ENCODE results near the gene NABP1. TPM values are rescaled to one million over a fixed set of nuclear protein-coding genes. Genes with fewer than 3 reads are reported as not detected.
A peak's percentile ranks its signal among the peaks of the same experiment; 100 is the strongest.

NABP1 gene
- total and polyA plus RNA-seq, 10 of the 15 experiments (the other 5 are each of a cell fraction or from before 2014, with no cell fraction given), result 22.9 to 65.7 (median 39.9) TPM

DNA sequence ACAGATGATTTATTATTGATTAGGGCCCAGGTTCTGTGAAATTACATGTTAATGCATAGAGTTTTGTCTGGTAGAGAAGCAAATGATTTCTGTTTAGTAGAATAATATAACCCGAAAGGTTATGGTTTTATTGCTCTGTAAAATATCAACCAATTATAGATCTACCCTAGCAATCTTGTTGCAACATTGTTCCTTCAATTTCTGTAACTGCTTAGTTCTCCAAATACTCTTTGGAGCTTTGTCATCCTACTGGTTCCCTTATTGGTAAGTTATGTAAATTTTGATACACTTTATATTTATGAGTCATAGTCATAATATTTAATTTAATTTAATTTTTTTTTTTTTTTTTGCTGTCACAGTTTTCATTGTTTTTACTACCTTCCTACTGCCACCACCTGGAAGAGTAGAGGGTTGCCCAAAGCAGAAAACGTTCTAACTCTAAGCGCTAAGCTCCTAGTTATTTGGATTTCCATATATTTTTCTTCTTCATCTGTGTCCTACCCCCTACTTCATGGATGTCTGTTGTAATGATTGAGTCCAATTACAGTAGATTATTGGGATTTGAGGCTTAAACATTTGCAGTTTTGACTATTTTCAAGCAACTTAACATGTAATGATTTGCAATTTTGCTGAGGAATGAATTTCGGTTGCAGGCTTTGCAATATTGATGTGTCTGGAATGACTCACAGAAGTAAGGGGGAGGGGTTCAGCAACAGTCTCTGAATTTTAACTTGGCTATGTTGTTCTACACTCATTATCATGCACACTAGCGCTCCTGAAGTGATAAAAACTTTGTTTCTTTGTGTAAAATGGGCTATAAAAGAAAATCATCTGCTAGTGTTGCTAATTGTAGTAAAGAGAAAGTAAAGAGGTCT is 51.1 kb downstream of the NABP1 start:
- Histone ChIP-seq H3K9ac (ENCODE audit: control insufficient read depth, insufficient read depth, low read length) (no peak overlapping the region), H3K9me3 (replicated peaks; ENCODE audit: control insufficient read depth, insufficient read depth, low read length) (no peaks in the 10 kb centered on the region), H3K4me3 (no peak overlapping the region), H4K20me1 (ENCODE audit: control insufficient read depth, insufficient read depth) (no peaks in the 10 kb centered on the region), H3K79me2 (ENCODE audit: control insufficient read depth, insufficient read depth, low read length) (no peaks in the 10 kb centered on the region), H3K4me1 (ENCODE audit: control insufficient read depth, insufficient read depth, low read length) (no peaks in the 10 kb centered on the region), H3K27me3 (replicated peaks in 1 of 2; ENCODE audit: control insufficient read depth in 2 of 2, insufficient read depth in 2 of 2, low read length in 1 of 2) (no peaks in the 10 kb centered on the region), H3K36me3 (ENCODE audit: control insufficient read depth in 2 of 2, insufficient read depth in 2 of 2, low read length in 1 of 2) (no peaks in the 10 kb centered on the region), H3K27ac (ENCODE audit: control insufficient read depth, insufficient read depth) (no peak overlapping the region), H3K4me2 (ENCODE audit: control insufficient read depth, insufficient read depth) (no peak overlapping the region), H2AFZ (ENCODE audit: control insufficient read depth, low read depth, low read length) (no peak overlapping the region)
- WGBS (ENCODE audit: insufficient coverage, insufficient replicate concordance, low lambda C conversion rate, missing lambda C conversion rate), result 37% methylated on average over 5 of the region's 5 CpGs
- no peak for DNase-seq (ENCODE audit: low read depth, low spot score)
- ChIA-PET SMC1A (ENCODE audit: uncharacterized antibody, unreplicated experiment) (interaction anchor here (0.6 to 2.0 kb wide), 7 partner anchors 9 to 172 kb away, joined by 3 to 10 read pairs (median 3); no protein-coding TSS in a partner anchor), RAD21 (ENCODE audit: unreplicated experiment) (interaction anchor here (0.6 kb wide), 1 partner anchor 109 kb away, joined by 3 read pairs; no protein-coding TSS in a partner anchor), CTCF (interaction anchor here (0.6 to 2.5 kb wide), 6 partner anchors 9 to 162 kb away, joined by 3 to 10 read pairs (median 3); no protein-coding TSS in a partner anchor), POLR2A (interaction anchor here (0.7 kb wide), 1 partner anchor 113 kb away, joined by 4 read pairs; no protein-coding TSS in a partner anchor)
- no TSS peak for BruUV-seq (replicated peaks)
- FAIRE-seq, result no peak
- ATAC-seq, result peak; percentile 72
- in situ Hi-C loops (cut with MboI), result no loop called here
- TF ChIP-seq JUNB (IDR thresholded peaks at IDR 0.05) (peak; percentile 30; the same call in 1 of the 2 replicates), BCL11A (IDR thresholded peaks at IDR 0.05; ENCODE audit: low read depth, low read length) (no peak)
- intact Hi-C loops (cut with micrococcal nuclease; ENCODE audit: unreplicated experiment), result no loop called here

DNA sequence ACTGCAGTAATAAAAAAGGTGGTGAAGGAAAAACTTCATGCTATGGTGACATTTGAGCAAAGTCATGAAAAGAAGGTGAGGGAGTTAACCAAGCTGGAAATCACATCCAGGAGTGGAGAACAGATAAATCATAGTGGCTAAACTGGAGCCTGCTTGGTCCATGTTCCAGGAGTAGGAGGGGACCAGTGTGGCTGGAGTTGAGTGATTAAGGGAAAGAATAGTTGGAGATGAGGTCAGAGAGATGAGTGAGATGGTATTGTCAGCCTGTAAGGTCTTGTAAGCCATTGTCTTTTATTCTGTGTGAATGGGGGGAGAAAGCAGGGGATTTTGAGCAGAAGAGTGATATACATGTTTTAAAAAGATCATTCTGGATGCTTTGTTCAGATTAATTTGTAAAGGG is 52.3 kb downstream of the NABP1 start:
- Histone ChIP-seq H3K27me3 (replicated peaks in 1 of 2; ENCODE audit: control insufficient read depth in 2 of 2, insufficient read depth in 2 of 2, low read length in 1 of 2) (no peaks in the 10 kb centered on the region), H2AFZ (ENCODE audit: control insufficient read depth, low read depth, low read length) (no peak overlapping the region), H3K4me3 (no peak overlapping the region), H4K20me1 (ENCODE audit: control insufficient read depth, insufficient read depth) (no peaks in the 10 kb centered on the region), H3K4me1 (ENCODE audit: control insufficient read depth, insufficient read depth, low read length) (no peaks in the 10 kb centered on the region), H3K9me3 (replicated peaks; ENCODE audit: control insufficient read depth, insufficient read depth, low read length) (no peaks in the 10 kb centered on the region), H3K4me2 (ENCODE audit: control insufficient read depth, insufficient read depth) (no peak overlapping the region), H3K9ac (ENCODE audit: control insufficient read depth, insufficient read depth, low read length) (no peak overlapping the region), H3K27ac (ENCODE audit: control insufficient read depth, insufficient read depth) (no peak overlapping the region), H3K79me2 (ENCODE audit: control insufficient read depth, insufficient read depth, low read length) (no peaks in the 10 kb centered on the region), H3K36me3 (ENCODE audit: control insufficient read depth in 2 of 2, insufficient read depth in 2 of 2, low read length in 1 of 2) (no peaks in the 10 kb centered on the region)
- CTCF ChIA-PET, result interaction anchor here (1.0 to 2.5 kb wide), 2 partner anchors 11 to 163 kb away, joined by 3 to 10 read pairs; no protein-coding TSS in a partner anchor
- in situ Hi-C loops (cut with MboI), result no loop called here
- FAIRE-seq, result no peak
- ATAC-seq, result no peak
- SMC1A ChIA-PET (ENCODE audit: uncharacterized antibody, unreplicated experiment), result interaction anchor here (0.9 to 1.9 kb wide), 3 partner anchors 8 to 48 kb away, joined by 3 to 10 read pairs (median 3); no protein-coding TSS in a partner anchor
- RAD21 ChIA-PET (ENCODE audit: unreplicated experiment), result no interaction called here
- POLR2A ChIA-PET, result no interaction called here
- DNase-seq (ENCODE audit: low read depth, low spot score), result no peak
- no TSS peak for BruUV-seq (replicated peaks)
- intact Hi-C loops (cut with micrococcal nuclease; ENCODE audit: unreplicated experiment), result no loop called here
- TF ChIP-seq RAD51 (IDR thresholded peaks at IDR 0.05) (no peak), ZBED1 (IDR thresholded peaks at IDR 0.05; ENCODE audit: borderline replicate concordance) (no peak), HDGF (IDR thresholded peaks at IDR 0.05) (no peak), IKZF2 (IDR thresholded peaks at IDR 0.05) (no peak), YBX1 (IDR thresholded peaks at IDR 0.05) (no peak), SMAD5 (IDR thresholded peaks at IDR 0.05; ENCODE audit: low read depth) (no peak), CHD1 (IDR thresholded peaks at IDR 0.05; ENCODE audit: low read depth, low read length) (no peak)
- TF ChIP-seq, protein P1, sequence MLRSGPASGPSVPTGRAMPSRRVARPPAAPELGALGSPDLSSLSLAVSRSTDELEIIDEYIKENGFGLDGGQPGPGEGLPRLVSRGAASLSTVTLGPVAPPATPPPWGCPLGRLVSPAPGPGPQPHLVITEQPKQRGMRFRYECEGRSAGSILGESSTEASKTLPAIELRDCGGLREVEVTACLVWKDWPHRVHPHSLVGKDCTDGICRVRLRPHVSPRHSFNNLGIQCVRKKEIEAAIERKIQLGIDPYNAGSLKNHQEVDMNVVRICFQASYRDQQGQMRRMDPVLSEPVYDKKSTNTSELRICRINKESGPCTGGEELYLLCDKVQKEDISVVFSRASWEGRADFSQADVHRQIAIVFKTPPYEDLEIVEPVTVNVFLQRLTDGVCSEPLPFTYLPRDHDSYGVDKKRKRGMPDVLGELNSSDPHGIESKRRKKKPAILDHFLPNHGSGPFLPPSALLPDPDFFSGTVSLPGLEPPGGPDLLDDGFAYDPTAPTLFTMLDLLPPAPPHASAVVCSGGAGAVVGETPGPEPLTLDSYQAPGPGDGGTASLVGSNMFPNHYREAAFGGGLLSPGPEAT (IDR thresholded peaks at IDR 0.05; ENCODE audit: low read depth), result no peak
- TF ChIP-seq, protein P2, sequence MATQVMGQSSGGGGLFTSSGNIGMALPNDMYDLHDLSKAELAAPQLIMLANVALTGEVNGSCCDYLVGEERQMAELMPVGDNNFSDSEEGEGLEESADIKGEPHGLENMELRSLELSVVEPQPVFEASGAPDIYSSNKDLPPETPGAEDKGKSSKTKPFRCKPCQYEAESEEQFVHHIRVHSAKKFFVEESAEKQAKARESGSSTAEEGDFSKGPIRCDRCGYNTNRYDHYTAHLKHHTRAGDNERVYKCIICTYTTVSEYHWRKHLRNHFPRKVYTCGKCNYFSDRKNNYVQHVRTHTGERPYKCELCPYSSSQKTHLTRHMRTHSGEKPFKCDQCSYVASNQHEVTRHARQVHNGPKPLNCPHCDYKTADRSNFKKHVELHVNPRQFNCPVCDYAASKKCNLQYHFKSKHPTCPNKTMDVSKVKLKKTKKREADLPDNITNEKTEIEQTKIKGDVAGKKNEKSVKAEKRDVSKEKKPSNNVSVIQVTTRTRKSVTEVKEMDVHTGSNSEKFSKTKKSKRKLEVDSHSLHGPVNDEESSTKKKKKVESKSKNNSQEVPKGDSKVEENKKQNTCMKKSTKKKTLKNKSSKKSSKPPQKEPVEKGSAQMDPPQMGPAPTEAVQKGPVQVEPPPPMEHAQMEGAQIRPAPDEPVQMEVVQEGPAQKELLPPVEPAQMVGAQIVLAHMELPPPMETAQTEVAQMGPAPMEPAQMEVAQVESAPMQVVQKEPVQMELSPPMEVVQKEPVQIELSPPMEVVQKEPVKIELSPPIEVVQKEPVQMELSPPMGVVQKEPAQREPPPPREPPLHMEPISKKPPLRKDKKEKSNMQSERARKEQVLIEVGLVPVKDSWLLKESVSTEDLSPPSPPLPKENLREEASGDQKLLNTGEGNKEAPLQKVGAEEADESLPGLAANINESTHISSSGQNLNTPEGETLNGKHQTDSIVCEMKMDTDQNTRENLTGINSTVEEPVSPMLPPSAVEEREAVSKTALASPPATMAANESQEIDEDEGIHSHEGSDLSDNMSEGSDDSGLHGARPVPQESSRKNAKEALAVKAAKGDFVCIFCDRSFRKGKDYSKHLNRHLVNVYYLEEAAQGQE (IDR thresholded peaks at IDR 0.05; ENCODE audit: low read depth, low read length), result no peak
- TF ChIP-seq, protein P3, sequence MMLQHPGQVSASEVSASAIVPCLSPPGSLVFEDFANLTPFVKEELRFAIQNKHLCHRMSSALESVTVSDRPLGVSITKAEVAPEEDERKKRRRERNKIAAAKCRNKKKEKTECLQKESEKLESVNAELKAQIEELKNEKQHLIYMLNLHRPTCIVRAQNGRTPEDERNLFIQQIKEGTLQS (IDR thresholded peaks at IDR 0.05; ENCODE audit: borderline replicate concordance, extremely low read depth, low read depth, low read length), result no peak
